ENCODE results near the gene SCP2D1.

DNA sequence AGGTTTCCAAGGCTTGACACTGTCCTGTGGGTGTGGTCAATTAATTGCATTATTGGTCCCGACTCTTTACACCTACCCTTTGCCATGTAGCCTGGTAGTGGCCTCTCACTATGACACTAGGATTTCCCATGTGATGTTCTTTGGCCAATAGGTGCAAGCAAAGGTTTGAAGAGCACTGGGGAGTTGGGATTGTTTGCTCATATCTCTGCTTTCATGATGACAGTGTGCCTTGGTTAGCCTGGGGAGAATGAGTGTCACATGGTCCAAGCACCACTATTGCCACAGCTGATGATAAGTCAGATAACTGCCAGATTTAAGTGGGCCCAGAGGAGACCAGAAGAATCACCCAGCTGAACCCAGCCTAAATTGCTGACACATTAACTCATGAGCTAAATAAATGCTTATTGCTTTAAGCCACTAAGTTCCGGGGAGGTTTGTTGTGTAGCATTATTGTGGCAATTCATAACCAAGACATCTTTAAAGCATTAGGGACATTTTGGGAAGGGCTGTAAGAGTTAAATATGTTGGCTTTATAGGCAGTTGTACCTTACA is 17.2 kb upstream of the SCP2D1 start:
- TF ChIP-seq POLR2AphosphoS5 (IDR thresholded peaks at IDR 0.05), result no peak
- no peak for TF ChIP-seq CTCF (IDR thresholded peaks at IDR 0.05)

Data from esophagus muscularis mucosa (tissue), 3 donors.